Neural cell (in vitro differentiated cells): ENCODE results near the gene EXOC4. TPM values are rescaled to one million over a fixed set of nuclear protein-coding genes. Genes with fewer than 3 reads are reported as not detected.

Experiments used
- H2AFZ ChIP-seq: fragments of 200-600, 300-800 bp; sonication (generic), shearing (Covaris generic); 2 replicates; pipeline ENCODE4 v1.6.0; 2014; ENCODE audit warnings: low read depth, mild to moderate bottlenecking, antibody characterized with exemption, low read length, moderate library complexity
- H3F3A ChIP-seq: fragments of 200-600 bp; shearing (Covaris generic); 2 replicates; pipeline ENCODE4 v1.6.1; 2016; ENCODE audit warnings: mild to moderate bottlenecking, moderate library complexity, mixed read lengths, antibody characterized with exemption, low read length; ENCODE audit not compliant: insufficient read depth, poor library complexity, severe bottlenecking
- H3K27ac ChIP-seq: fragments of 200-600, 300-800 bp; sonication (generic), shearing (Covaris generic); 2 replicates; pipeline ENCODE4 v1.5.1; 2014; ENCODE audit warnings: mild to moderate bottlenecking, low read length, moderate library complexity
- H3K27me3 ChIP-seq: fragments of 300-800, 200-600 bp; sonication (generic), shearing (Covaris generic); 2 replicates; pipeline ENCODE4 v1.6.0; 2014; ENCODE audit warnings: mild to moderate bottlenecking, low read depth, low read length, moderate library complexity; ENCODE audit not compliant: insufficient read depth
- H3K36me3 ChIP-seq: fragments of 300-800, 200-600 bp; sonication (generic), shearing (Covaris generic); 2 replicates; pipeline ENCODE4 v1.5.1; 2014; ENCODE audit warnings: mild to moderate bottlenecking, antibody characterized with exemption, low read length, moderate library complexity; ENCODE audit not compliant: insufficient read depth
- H3K4me2 ChIP-seq: fragments of 300-800, 200-600 bp; sonication (generic), shearing (Covaris generic); 2 replicates; pipeline ENCODE4 v1.6.0; 2014; ENCODE audit warnings: mild to moderate bottlenecking, low read length
- H3K4me3 ChIP-seq: fragments of 300-800, 200-600 bp; sonication (generic), shearing (Covaris generic); 2 replicates; pipeline ENCODE4 v1.5.1; 2014; ENCODE audit warnings: mild to moderate bottlenecking, low read length, moderate library complexity
- H3K79me2 ChIP-seq: fragments of 200-600 bp; shearing (Covaris generic); replicated peaks from 2 replicates; pipeline ENCODE4 v1.6.0; 2014; ENCODE audit warnings: mild to moderate bottlenecking, low read length, moderate library complexity; ENCODE audit not compliant: insufficient read depth
- H3K9ac ChIP-seq: fragments of 300-800, 200-600 bp; sonication (generic), shearing (Covaris generic); 2 replicates; pipeline ENCODE4 v1.6.1; 2016; ENCODE audit warnings: mild to moderate bottlenecking, low read length, mixed read lengths
- H3K9me2 ChIP-seq: fragments of 200-600 bp; shearing (Covaris generic); 2 replicates; pipeline ENCODE4 v1.6.1; 2016; ENCODE audit warnings: mild to moderate bottlenecking, low read length, mixed read lengths; ENCODE audit not compliant: insufficient read depth
- H3K9me3 ChIP-seq: fragments of 200-600, 300-800 bp; sonication (generic), shearing (Covaris generic); 2 replicates; pipeline ENCODE4 v1.6.1; 2016; ENCODE audit warnings: mild to moderate bottlenecking, mixed run types, low read length, moderate library complexity, mixed read lengths
- H4K20me1 ChIP-seq: fragments of 200-600 bp; shearing (Covaris generic); 2 replicates; pipeline ENCODE4 v1.6.1; 2016; ENCODE audit warnings: mild to moderate bottlenecking, mixed run types; ENCODE audit not compliant: insufficient read depth
- CTCF ChIP-seq: fragments of 450-650 bp; IDR thresholded peaks from 2 replicates; pipeline ENCODE4 v1.5.1; 2014; ENCODE audit warnings: antibody characterized with exemption, mild to moderate bottlenecking, moderate library complexity; ENCODE audit not compliant: poor library complexity, severe bottlenecking
- EP300 ChIP-seq: fragments of 450-650 bp; conservative IDR thresholded peaks from 2 replicates; pipeline ENCODE4 v1.6.1; 2014; ENCODE audit warnings: antibody characterized with exemption, mild to moderate bottlenecking, moderate library complexity; ENCODE audit not compliant: poor library complexity, severe bottlenecking
- EZH2 ChIP-seq: fragments of 200-600, 300-800 bp; shearing (Covaris generic), sonication (generic); IDR thresholded peaks from 2 replicates; pipeline ENCODE4 v1.6.1; 2014; ENCODE audit warnings: antibody characterized with exemption, low read length, borderline replicate concordance, mild to moderate bottlenecking; ENCODE audit not compliant: insufficient read depth, poor library complexity, severe bottlenecking
- MXI1 ChIP-seq: fragments of 450-650 bp; conservative IDR thresholded peaks from 2 replicates; pipeline ENCODE4 v1.6.1; 2014; ENCODE audit warnings: antibody characterized with exemption, mild to moderate bottlenecking; ENCODE audit not compliant: poor library complexity, severe bottlenecking
- POLR2AphosphoS5 ChIP-seq: IDR thresholded peaks from 2 replicates; pipeline ENCODE4 v1.6.1; 2012
- RAD21 ChIP-seq: fragments of 450-650 bp; conservative IDR thresholded peaks from 2 replicates; pipeline ENCODE4 v1.6.1; 2014; ENCODE audit warnings: antibody characterized with exemption, mild to moderate bottlenecking, moderate library complexity
- REST ChIP-seq: IDR thresholded peaks from 2 replicates; pipeline ENCODE4 v1.6.1; 2012; ENCODE audit warnings: borderline replicate concordance
- SMC3 ChIP-seq: fragments of 450-650 bp; conservative IDR thresholded peaks from 2 replicates; pipeline ENCODE4 v1.6.1; 2014; ENCODE audit warnings: antibody characterized with exemption, mild to moderate bottlenecking, moderate library complexity; ENCODE audit not compliant: poor library complexity
- TAF1 ChIP-seq: IDR thresholded peaks from 2 replicates; pipeline ENCODE4 v1.6.1; 2012; ENCODE audit warnings: low read depth
- polyA plus RNA-seq: library from polyadenylated mRNA; depleted of rRNA; stranded (reverse); fragments of >200 nt; gene quantifications from 2 replicates; pipeline ENCODE4 v1.2.3, GENCODE V29; 2014

The EXOC4 gene
- polyA plus RNA-seq, 1 donor from 2014 or later, result 36.5 TPM

- no peak overlapping the region for H3K4me3 ChIP-seq
- H3K4me2 ChIP-seq, result no peak overlapping the region
- H3K36me3 ChIP-seq, result no peaks in the 10 kb centered on the region
- H4K20me1 ChIP-seq, result no peaks in the 10 kb centered on the region
- no peaks in the 10 kb centered on the region for H3K9me3 ChIP-seq
- no peak for TF ChIP-seq CTCF
- TF ChIP-seq EZH2, result no peak
- no peak for TF ChIP-seq REST
- no peak for TF ChIP-seq TAF1
- no peak overlapping the region for H2AFZ ChIP-seq
- peaks cover 3% of the 10 kb centered on the region for H3F3A ChIP-seq
- no peak overlapping the region for H3K9ac ChIP-seq
- H3K9me2 ChIP-seq, result no peaks in the 10 kb centered on the region
- no peaks in the 10 kb centered on the region for H3K27me3 ChIP-seq
- H3K79me2 ChIP-seq, result no peaks in the 10 kb centered on the region
- H3K27ac ChIP-seq, result no peak overlapping the region
Measured at GRCh38 chr7:133830081-133830480, 577.2 kb downstream of the EXOC4 start.

- H2AFZ ChIP-seq, result no peak overlapping the region
Measured at GRCh38 chr7:133836666-133837065, 583.8 kb downstream of the EXOC4 start.

More at GRCh38 chr7:133836666-133837065, 583.8 kb downstream of the EXOC4 start:
- no peaks in the 10 kb centered on the region for H3F3A ChIP-seq
- H3K9me3 ChIP-seq, result no peaks in the 10 kb centered on the region
- H3K27ac ChIP-seq, result no peak overlapping the region
- H3K79me2 ChIP-seq, result no peaks in the 10 kb centered on the region
- no peak overlapping the region for H3K9ac ChIP-seq
- H4K20me1 ChIP-seq, result no peaks in the 10 kb centered on the region
- no peaks in the 10 kb centered on the region for H3K36me3 ChIP-seq
- no peak for TF ChIP-seq REST
- TF ChIP-seq EP300, result no peak
- no peak for TF ChIP-seq RAD21
- no peak for TF ChIP-seq SMC3
- TF ChIP-seq MXI1, result no peak
- no peak for TF ChIP-seq TAF1
- TF ChIP-seq EZH2, result no peak
- TF ChIP-seq CTCF, result no peak
- TF ChIP-seq POLR2AphosphoS5, result no peak
- no peak overlapping the region for H3K4me3 ChIP-seq
- no peaks in the 10 kb centered on the region for H3K27me3 ChIP-seq
- H3K4me2 ChIP-seq, result no peak overlapping the region
- H3K9me2 ChIP-seq, result no peaks in the 10 kb centered on the region
